Activated B cell treated with CpG ODN at 0.5 μM for 24 hours (primary cell): Measurements from ENCODE around the gene GGACT. TPM values are rescaled to one million over a fixed set of nuclear protein-coding genes. Genes with fewer than 3 reads are reported as not detected.

ENCODE experiments used
- ATAC-seq: fragments of 200-7000 bp; cut with Tn5 transposase; one replicate; pipeline ENCODE4 v1.10.0; 2021; ENCODE audit warnings: low read depth, mild to moderate bottlenecking, moderate library complexity
- CTCF ChIA-PET: fragments of 350-600 bp; sonication (Branson Sonifier 250); formaldehyde crosslinking; loops from one replicate; lab custom pipeline; 2021; ENCODE audit warnings: antibody characterized with exemption; lab: Charles Lee
- POLR2A ChIA-PET: fragments of 350-600 bp; sonication (Branson Sonifier 250); formaldehyde crosslinking; loops from one replicate; lab custom pipeline; 2021; ENCODE audit warnings: antibody characterized with exemption; lab: Charles Lee
- DNase-seq: peaks from one replicate; pipeline ENCODE4 v3.0.0; 2022
- H3K27ac Mint-ChIP-seq: one replicate; pipeline ENCODE4 v1.8.0; 2020; ENCODE audit warnings: mixed read lengths
- H3K27me3 Mint-ChIP-seq: one replicate; pipeline ENCODE4 v1.8.0; 2021; ENCODE audit warnings: mixed read lengths
- H3K36me3 Mint-ChIP-seq: one replicate; pipeline ENCODE4 v1.8.0; 2021; ENCODE audit warnings: low read depth, mixed read lengths
- H3K4me1 Mint-ChIP-seq: one replicate; pipeline ENCODE4 v1.8.0; 2021; ENCODE audit warnings: mixed read lengths
- H3K4me3 Mint-ChIP-seq: one replicate; pipeline ENCODE4 v1.8.0; 2020; ENCODE audit warnings: mild to moderate bottlenecking, mixed read lengths
- H3K9me3 Mint-ChIP-seq: one replicate; pipeline ENCODE4 v1.8.0; 2020; ENCODE audit warnings: mixed read lengths
- CTCF ChIP-seq: fragments of 200-600 bp; IDR thresholded peaks from one replicate; pipeline ENCODE4 v1.8.0; 2022; ENCODE audit warnings: antibody characterized with exemption, mild to moderate bottlenecking
- intact Hi-C: fragments of 100-400 bp; cut with micrococcal nuclease; formaldehyde crosslinking; loops from one replicate; pipeline ENCODE4 v1.15.1; 2024
- total RNA-seq: library from RNA; stranded (reverse); gene quantifications from 2 replicates; pipeline ENCODE4 v1.2.3, GENCODE V29; 2022

GGACT gene
- total RNA-seq, 1 donor from 2014 or later = 6.5 TPM

- Mint-ChIP-seq H3K4me3 (no peak overlapping the region), H3K36me3 (no peaks in the 10 kb centered on the region), H3K27ac (no peak overlapping the region), H3K9me3 (no peaks in the 10 kb centered on the region), H3K4me1 (peaks cover 13% of the 10 kb centered on the region), H3K27me3 (no peaks in the 10 kb centered on the region)
- TF ChIP-seq CTCF = no peak
- intact Hi-C loops = loop anchor here (10.0 kb wide), 1 partner anchor 426 kb away; the partner anchor contains the start of gene PCCA
- ChIA-PET POLR2A (no interaction called here), CTCF (no interaction called here)
- ATAC-seq (no peak), DNase-seq (no peak)
Observed at GRCh38 chr13:100510208-100510957, 78.2 kb downstream of the GGACT start.

- intact Hi-C loops = no loop called here
Observed at GRCh38 chr13:100508996-100509395, 79.6 kb downstream of the GGACT start.

GRCh38 chr13:100508455-100508854 is 80.1 kb downstream of the GGACT start:
- ChIA-PET CTCF (interaction anchor here (0.7 kb wide), 1 partner anchor 276 kb away, joined by 3 read pairs; no protein-coding TSS in a partner anchor), POLR2A (no interaction called here)
- no peak overlapping the region for H3K27ac Mint-ChIP-seq
- no peak for DNase-seq
- H3K4me1 Mint-ChIP-seq = peaks cover 11% of the 10 kb centered on the region
- ATAC-seq = no peak
- no peaks in the 10 kb centered on the region for H3K9me3 Mint-ChIP-seq
- no peak overlapping the region for H3K4me3 Mint-ChIP-seq
- no peak for TF ChIP-seq CTCF
- intact Hi-C loops = no loop called here
- H3K27me3 Mint-ChIP-seq = peaks cover 3% of the 10 kb centered on the region
- no peaks in the 10 kb centered on the region for H3K36me3 Mint-ChIP-seq

More at GRCh38 chr13:100508996-100509395, 79.6 kb downstream of the GGACT start:
- Mint-ChIP-seq H3K4me3 (no peak overlapping the region), H3K36me3 (no peaks in the 10 kb centered on the region), H3K27ac (no peak overlapping the region), H3K27me3 (peaks cover 3% of the 10 kb centered on the region), H3K9me3 (no peaks in the 10 kb centered on the region), H3K4me1 (peaks cover 11% of the 10 kb centered on the region)
- DNase-seq = no peak
- ATAC-seq = no peak
- TF ChIP-seq CTCF = no peak
- POLR2A ChIA-PET = no interaction called here
- CTCF ChIA-PET = interaction anchor here (0.7 kb wide), 1 partner anchor 276 kb away, joined by 3 read pairs; no protein-coding TSS in a partner anchor

- CTCF ChIA-PET = no interaction called here
- H3K9me3 Mint-ChIP-seq = no peaks in the 10 kb centered on the region
- intact Hi-C loops = no loop called here
Observed at GRCh38 chr13:100506600-100507422, 81.8 kb downstream of the GGACT start.

More at GRCh38 chr13:100506600-100507422, 81.8 kb downstream of the GGACT start:
- H3K27ac Mint-ChIP-seq = no peak overlapping the region
- POLR2A ChIA-PET = interaction anchor here (0.6 kb wide), 1 partner anchor 1188 kb away, joined by 3 read pairs; no protein-coding TSS in a partner anchor
- DNase-seq (no peak), ATAC-seq (no peak)
- TF ChIP-seq CTCF = no peak
- H3K4me3 Mint-ChIP-seq = peak overlapping the region; percentile 62
- peaks cover 3% of the 10 kb centered on the region for H3K27me3 Mint-ChIP-seq
- H3K4me1 Mint-ChIP-seq = peaks cover 11% of the 10 kb centered on the region
- no peaks in the 10 kb centered on the region for H3K36me3 Mint-ChIP-seq
